B cell (primary cell): ENCODE results near the gene PRR23C. TPM values are rescaled to one million over a fixed set of nuclear protein-coding genes. Genes with fewer than 3 reads are reported as not detected.

ENCODE experiments used
- ATAC-seq: fragments of 200-7000 bp; cut with Tn5 transposase; one replicate; pipeline ENCODE4 v1.10.0; 2021; ENCODE audit warnings: low read depth, mild to moderate bottlenecking, moderate number of reproducible peaks, moderate library complexity
- CTCF ChIA-PET: fragments of 350-600 bp; sonication (Branson Sonifier 250); formaldehyde crosslinking; loops from one replicate; lab custom pipeline; 2021; ENCODE audit warnings: antibody characterized with exemption, inconsistent platforms; lab: Charles Lee
- POLR2A ChIA-PET: fragments of 350-600 bp; sonication (Branson Sonifier 250); formaldehyde crosslinking; loops from one replicate; lab custom pipeline; 2021; ENCODE audit warnings: antibody characterized with exemption; lab: Charles Lee
- DNase-seq: peaks from one replicate; pipeline ENCODE4 v3.0.0; 2013
- H2AFZ ChIP-seq: 2 replicates; pipeline ENCODE4 v1.6.1; 2012; ENCODE audit warnings: mild to moderate bottlenecking, low read depth, low read length; ENCODE audit not compliant: insufficient read depth, poor library complexity, severe bottlenecking
- H3K27ac ChIP-seq, 2 donors: 1 replicate in 1 of 2; 2 replicates in 1 of 2; pipeline ENCODE4 v1.5.1; 2012 to 2013; ENCODE audit warnings: low read length in 2 of 2, mild to moderate bottlenecking in 2 of 2, moderate library complexity in 1 of 2
- H3K27me3 ChIP-seq, 4 experiments: fragments of 200-600 bp in 1 of 4; sonication (generic) in 1 of 4; replicated peaks in 1 of 4; 1 replicate in 2 of 4; 2 replicates in 2 of 4; pipeline versions ENCODE4 v1.6.1 to v1.7.0; 2013 to 2016; ENCODE audit warnings: low read length in 3 of 4, mild to moderate bottlenecking in 2 of 4, mixed read lengths in 1 of 4, moderate library complexity in 1 of 4; ENCODE audit not compliant: insufficient read depth in 4 of 4, control insufficient read depth in 3 of 4; ENCODE audit errors: control extremely low read depth in 1 of 4
- H3K36me3 ChIP-seq, 2 experiments: replicated peaks in 1 of 2; 1 replicate in 1 of 2; 2 replicates in 1 of 2; pipeline versions ENCODE4 v1.6.1 to v1.7.1; 2013; ENCODE audit warnings: low read length in 1 of 2; ENCODE audit not compliant: insufficient read depth in 2 of 2, control insufficient read depth in 1 of 2; ENCODE audit errors: control extremely low read depth in 1 of 2, extremely low read depth in 1 of 2
- H3K4me1 ChIP-seq, 2 donors: fragments of 200-600 bp in 1 of 2; sonication (generic) in 1 of 2; 1 replicate in 1 of 2; 2 replicates in 1 of 2; pipeline versions ENCODE4 v1.5.1 to v1.6.1; 2013 to 2017; ENCODE audit warnings: low read length in 2 of 2; ENCODE audit not compliant: control insufficient read depth in 2 of 2, insufficient read depth in 2 of 2
- H3K4me2 ChIP-seq: replicated peaks from 2 replicates; pipeline ENCODE3; 2012; ENCODE audit warnings: mild to moderate bottlenecking, low read depth, low read length; ENCODE audit not compliant: poor library complexity, severe bottlenecking
- H3K4me3 ChIP-seq, 5 experiments: fragments of 200-600 bp in 1 of 5; sonication (generic) in 1 of 5; 1 replicate in 3 of 5; 2 replicates in 2 of 5; pipeline versions ENCODE4 v1.5.1 to v1.7.0; 2011 to 2016; ENCODE audit warnings: low read length in 4 of 5, mild to moderate bottlenecking in 4 of 5, low read depth in 2 of 5, control low read depth in 1 of 5, moderate library complexity in 1 of 5; ENCODE audit not compliant: insufficient read depth in 1 of 5; ENCODE audit errors: control extremely low read depth in 1 of 5, extremely low read depth in 1 of 5
- H3K79me2 ChIP-seq: fragments of 200-600 bp; sonication (generic); one replicate; pipeline ENCODE4 v1.6.0; 2016; ENCODE audit warnings: low read length; ENCODE audit not compliant: control insufficient read depth, insufficient read depth
- H3K9ac ChIP-seq: fragments of 200-600 bp; sonication (generic); 2 replicates; pipeline ENCODE4 v1.6.1; 2017; ENCODE audit warnings: mild to moderate bottlenecking, low read length, moderate library complexity
- H3K9me3 ChIP-seq, 3 donors: one replicate each; pipeline versions ENCODE4 v1.6.1 to v1.7.1; 2013; ENCODE audit warnings: low read length in 2 of 3; ENCODE audit not compliant: control insufficient read depth in 2 of 3, insufficient read depth in 1 of 3; ENCODE audit errors: control extremely low read depth in 1 of 3
- H4K20me1 ChIP-seq: 2 replicates; pipeline ENCODE4 v1.6.0; 2012; ENCODE audit warnings: mild to moderate bottlenecking, low read length; ENCODE audit not compliant: insufficient read depth, control insufficient read depth, poor library complexity, severe bottlenecking
- H3K27ac Mint-ChIP-seq: one replicate; pipeline ENCODE4 v1.8.0; 2021; ENCODE audit warnings: mixed read lengths
- H3K27me3 Mint-ChIP-seq: one replicate; pipeline ENCODE4 v1.8.0; 2021; ENCODE audit warnings: mixed read lengths
- H3K4me1 Mint-ChIP-seq: one replicate; pipeline ENCODE4 v1.8.0; 2021; ENCODE audit warnings: mixed read lengths
- H3K4me3 Mint-ChIP-seq: one replicate; pipeline ENCODE4 v1.8.0; 2021; ENCODE audit warnings: mixed read lengths
- H3K9me3 Mint-ChIP-seq: one replicate; pipeline ENCODE4 v1.8.0; 2022; ENCODE audit warnings: mixed read lengths; ENCODE audit not compliant: insufficient read depth
- EZH2 ChIP-seq: IDR thresholded peaks from 2 replicates; pipeline ENCODE4 v1.6.1; 2012; ENCODE audit warnings: borderline replicate concordance, low read depth, mild to moderate bottlenecking, moderate library complexity, low read length; ENCODE audit not compliant: insufficient read depth, poor library complexity, severe bottlenecking
- WGBS: methylation state at CpG from one replicate; pipeline ENCODE4 v1.1.5; 2013; ENCODE audit warnings: missing lambda C conversion rate; ENCODE audit not compliant: insufficient coverage; 5-methylcytosine and 5-hydroxymethylcytosine counted together
- intact Hi-C: fragments of 100-400 bp; cut with micrococcal nuclease; formaldehyde crosslinking; loops from one replicate; pipeline ENCODE4 v1.10.0; 2022
- polyA plus RNA-seq: library from polyadenylated mRNA; depleted of rRNA; stranded (reverse); fragments of >200 nt; gene quantifications from 2 replicates; pipeline ENCODE4 v1.2.3, GENCODE V29; 2012
- total RNA-seq, 2 donors: library from RNA; stranded (reverse); fragments of 120-200 nt in 1 of 2; gene quantifications; 1 replicate in 1 of 2; 2 replicates in 1 of 2; pipeline versions ENCODE4 v1.2.3 to v1.2.4, GENCODE V29; 2013 to 2022
- TF ChIP-seq, protein P1 (sequence below): fragments of 200-600 bp; IDR thresholded peaks from one replicate; pipeline ENCODE4 v1.8.0; 2022; ENCODE audit warnings: antibody characterized with exemption, mild to moderate bottlenecking

The PRR23C gene
- total and polyA plus RNA-seq, 2 donors (not counting 1 experiment from before 2014, with no cell fraction given), result not detected

- no peaks in the 10 kb centered on the region for H3K27me3 ChIP-seq
- no peaks in the 10 kb centered on the region for H3K4me1 ChIP-seq
- CTCF ChIA-PET, result no interaction called here
- no peaks in the 10 kb centered on the region for H3K4me1 Mint-ChIP-seq
- H3K9me3 ChIP-seq, result peaks cover 1 to 10% (median 10%) of the 10 kb centered on the region in 3 donors
- no peaks in the 10 kb centered on the region for H4K20me1 ChIP-seq
- H3K4me3 ChIP-seq, result no peak overlapping the region
- H3K9ac ChIP-seq, result no peak overlapping the region
- no peaks in the 10 kb centered on the region for H3K36me3 ChIP-seq
- peaks cover 11% of the 10 kb centered on the region for H3K9me3 Mint-ChIP-seq
- H3K4me3 Mint-ChIP-seq, result no peak overlapping the region
- WGBS, result no CpG with 5 or more reads among the region's 2 CpGs
- H3K79me2 ChIP-seq, result no peaks in the 10 kb centered on the region
- ATAC-seq, result no peak
- TF ChIP-seq, protein P1, sequence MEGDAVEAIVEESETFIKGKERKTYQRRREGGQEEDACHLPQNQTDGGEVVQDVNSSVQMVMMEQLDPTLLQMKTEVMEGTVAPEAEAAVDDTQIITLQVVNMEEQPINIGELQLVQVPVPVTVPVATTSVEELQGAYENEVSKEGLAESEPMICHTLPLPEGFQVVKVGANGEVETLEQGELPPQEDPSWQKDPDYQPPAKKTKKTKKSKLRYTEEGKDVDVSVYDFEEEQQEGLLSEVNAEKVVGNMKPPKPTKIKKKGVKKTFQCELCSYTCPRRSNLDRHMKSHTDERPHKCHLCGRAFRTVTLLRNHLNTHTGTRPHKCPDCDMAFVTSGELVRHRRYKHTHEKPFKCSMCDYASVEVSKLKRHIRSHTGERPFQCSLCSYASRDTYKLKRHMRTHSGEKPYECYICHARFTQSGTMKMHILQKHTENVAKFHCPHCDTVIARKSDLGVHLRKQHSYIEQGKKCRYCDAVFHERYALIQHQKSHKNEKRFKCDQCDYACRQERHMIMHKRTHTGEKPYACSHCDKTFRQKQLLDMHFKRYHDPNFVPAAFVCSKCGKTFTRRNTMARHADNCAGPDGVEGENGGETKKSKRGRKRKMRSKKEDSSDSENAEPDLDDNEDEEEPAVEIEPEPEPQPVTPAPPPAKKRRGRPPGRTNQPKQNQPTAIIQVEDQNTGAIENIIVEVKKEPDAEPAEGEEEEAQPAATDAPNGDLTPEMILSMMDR, result no peak
- TF ChIP-seq EZH2, result no peak
- no peak overlapping the region for H2AFZ ChIP-seq
- intact Hi-C loops, result no loop called here
- POLR2A ChIA-PET, result no interaction called here
- no peak overlapping the region for H3K4me2 ChIP-seq
- peaks cover 5% of the 10 kb centered on the region for H3K27me3 Mint-ChIP-seq
- no peak overlapping the region for H3K27ac ChIP-seq
- no peak overlapping the region for H3K27ac Mint-ChIP-seq
- no peak for DNase-seq
Observed at GRCh38 chr3:139074565-139075115, 29.9 kb upstream of the PRR23C start.

DNA sequence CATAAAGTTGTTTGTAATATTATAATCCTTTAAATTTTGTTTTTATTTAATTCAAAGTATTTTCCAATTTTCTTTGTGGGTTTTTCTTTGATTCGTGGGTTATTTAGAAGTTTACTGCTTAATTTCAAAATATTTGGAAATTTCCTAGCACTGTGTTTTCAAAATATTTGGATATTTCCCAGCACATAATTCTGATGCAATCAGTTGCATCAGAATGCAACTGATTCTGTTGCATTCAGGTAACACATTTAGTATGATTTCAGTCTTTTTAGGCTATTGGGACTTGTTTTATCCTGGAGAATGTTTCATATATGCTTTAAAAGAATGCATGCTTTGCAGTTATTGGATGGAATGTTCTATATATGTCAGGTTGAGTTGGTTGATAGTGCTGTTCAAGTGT, 18.2 kb upstream of the PRR23C start:
- no peaks in the 10 kb centered on the region for H3K36me3 ChIP-seq
- POLR2A ChIA-PET, result no interaction called here

More for the DNA sequence above, 18.2 kb upstream of the PRR23C start:
- H3K79me2 ChIP-seq, result no peaks in the 10 kb centered on the region
- intact Hi-C loops, result no loop called here
- no peak overlapping the region for H3K4me2 ChIP-seq
- Mint-ChIP-seq H3K9me3 (no peaks in the 10 kb centered on the region), H3K27ac (no peak overlapping the region), H3K27me3 (no peaks in the 10 kb centered on the region), H3K4me3 (no peak overlapping the region), H3K4me1 (no peaks in the 10 kb centered on the region)
- no peak overlapping the region for H2AFZ ChIP-seq
- no peak overlapping the region for H3K9ac ChIP-seq
- TF ChIP-seq EZH2, result no peak
- TF ChIP-seq, protein P1, result no peak
- DNase-seq, result no peak
- H3K27me3 ChIP-seq, result no peaks in the 10 kb centered on the region
- H3K4me1 ChIP-seq, result no peaks in the 10 kb centered on the region
- H3K4me3 ChIP-seq, result no peak overlapping the region
- ATAC-seq, result no peak
- H3K9me3 ChIP-seq, result peaks cover 0 to 1% (median 0%) of the 10 kb centered on the region in 3 donors
- no peaks in the 10 kb centered on the region for H4K20me1 ChIP-seq
- WGBS, result no CpG with 5 or more reads among the region's 1 CpG
- CTCF ChIA-PET, result no interaction called here
- H3K27ac ChIP-seq, result no peak overlapping the region
